H1 (cell line): ENCODE measurements around the gene UBE2H. TPM values are rescaled to one million over a fixed set of nuclear protein-coding genes. Genes with fewer than 3 reads are reported as not detected.

Source experiments
- CTCF ChIA-PET: fragments of 300-600 bp; sonication (Branson Sonifier 250); formaldehyde crosslinking; loops from one replicate; lab custom pipeline; 2021; ENCODE audit not compliant: partially characterized antibody; lab: Charles Lee
- POLR2A ChIA-PET: fragments of 300-600 bp; sonication (Branson Sonifier 250); formaldehyde crosslinking; loops from one replicate; lab custom pipeline; 2021; ENCODE audit warnings: inconsistent platforms; ENCODE audit not compliant: partially characterized antibody; lab: Charles Lee
- DNase-seq, 2 experiments: peaks; one replicate each; pipeline versions ENCODE4 v3.0.0 to v3.0.0-alpha.2; 2010 to 2022; ENCODE audit warnings: low spot score in 2 of 2, low read depth in 1 of 2, mixed read lengths in 1 of 2
- FAIRE-seq: peaks from 2 replicates; lab custom pipeline; 2011; peaks lifted over from hg19 to GRCh38; lab: Jason Lieb, UNC
- H2AFZ ChIP-seq: 2 replicates; pipeline ENCODE4 v1.8.1; 2012; ENCODE audit warnings: low read length, inconsistent platforms
- H2AK5ac ChIP-seq: 2 replicates; pipeline ENCODE4 v1.6.1; 2013; ENCODE audit warnings: low read depth, low read length
- H2BK120ac ChIP-seq: replicated peaks from 2 replicates; pipeline ENCODE3; 2013; ENCODE audit warnings: low read depth, low read length, inconsistent platforms
- H2BK12ac ChIP-seq: 2 replicates; pipeline ENCODE4 v1.6.1; 2013; ENCODE audit warnings: low read depth, low read length
- H2BK15ac ChIP-seq: 2 replicates; pipeline ENCODE4 v1.6.1; 2013; ENCODE audit warnings: low read length
- H2BK20ac ChIP-seq: 2 replicates; pipeline ENCODE4 v1.6.1; 2013; ENCODE audit warnings: low read length
- H2BK5ac ChIP-seq: 2 replicates; pipeline ENCODE4 v1.6.1; 2013; ENCODE audit warnings: low read depth, low read length
- H3K14ac ChIP-seq: 2 replicates; pipeline ENCODE4 v1.6.1; 2013; ENCODE audit warnings: inconsistent platforms; ENCODE audit not compliant: insufficient read length
- H3K18ac ChIP-seq: 2 replicates; pipeline ENCODE4 v1.6.1; 2013; ENCODE audit warnings: low read length; ENCODE audit errors: extremely low read depth
- H3K23ac ChIP-seq: 2 replicates; pipeline ENCODE4 v1.6.1; 2013; ENCODE audit warnings: inconsistent platforms; ENCODE audit not compliant: insufficient read length
- H3K23me2 ChIP-seq: 2 replicates; pipeline ENCODE4 v1.6.1; 2013; ENCODE audit warnings: low read depth, low read length
- H3K27ac ChIP-seq: 2 replicates; pipeline ENCODE4 v1.6.1; 2011; ENCODE audit warnings: low read depth, low read length, inconsistent platforms
- H3K27me3 ChIP-seq, 4 experiments: replicated peaks in 1 of 4; 1 replicate in 1 of 4; 2 replicates in 3 of 4; pipeline versions ENCODE4 v1.6.1 to v1.8.1; 2011 to 2013; ENCODE audit warnings: low read length in 3 of 4, mild to moderate bottlenecking in 3 of 4, inconsistent platforms in 2 of 4, mixed read lengths in 2 of 4, moderate library complexity in 1 of 4; ENCODE audit not compliant: control insufficient read depth in 3 of 4, insufficient read depth in 3 of 4; ENCODE audit errors: extremely low read depth in 1 of 4
- H3K36me3 ChIP-seq, 4 experiments: 2 replicates each; pipeline versions ENCODE4 v1.6.1 to v1.8.1; 2011 to 2013; ENCODE audit warnings: mild to moderate bottlenecking in 4 of 4, low read length in 3 of 4, moderate library complexity in 2 of 4, control low read depth in 1 of 4, inconsistent platforms in 1 of 4; ENCODE audit not compliant: insufficient read depth in 4 of 4, control insufficient read depth in 2 of 4
- H3K4ac ChIP-seq: replicated peaks from 2 replicates; pipeline ENCODE3; 2013; ENCODE audit warnings: low read length, low read depth, mixed read lengths, inconsistent platforms; ENCODE audit not compliant: insufficient read length
- H3K4me1 ChIP-seq, 4 experiments: replicated peaks in 1 of 4; 1 replicate in 1 of 4; 2 replicates in 3 of 4; pipeline versions ENCODE4 v1.6.1 to v1.8.1; 2011 to 2013; ENCODE audit warnings: low read length in 3 of 4, inconsistent platforms in 2 of 4, mixed read lengths in 1 of 4; ENCODE audit not compliant: insufficient read depth in 4 of 4, control insufficient read depth in 3 of 4
- H3K4me2 ChIP-seq, 2 experiments: 2 replicates each; pipeline versions ENCODE4 v1.6.1 to v1.8.1; 2011 to 2013; ENCODE audit warnings: low read depth in 2 of 2, low read length in 2 of 2, control low read depth in 1 of 2, inconsistent platforms in 1 of 2, mild to moderate bottlenecking in 1 of 2; ENCODE audit not compliant: insufficient read depth in 1 of 2
- H3K4me3 ChIP-seq, 4 experiments: fragments of 200-600, 300-600 bp in 1 of 4; sonication (generic), shearing (Covaris generic), sonication (Bioruptor Twin) in 1 of 4; 2 replicates each; pipeline versions ENCODE4 v1.5.1 to v1.8.1; 2011 to 2016; ENCODE audit warnings: low read length in 4 of 4, low read depth in 3 of 4, control low read depth in 2 of 4, inconsistent platforms in 2 of 4, mild to moderate bottlenecking in 2 of 4, mixed read lengths in 1 of 4, moderate library complexity in 1 of 4; ENCODE audit not compliant: insufficient read depth in 2 of 4; ENCODE audit errors: extremely low read depth in 1 of 4
- H3K56ac ChIP-seq: replicated peaks from 2 replicates; pipeline ENCODE3; 2013; ENCODE audit warnings: low read depth, mild to moderate bottlenecking, mixed read lengths, low read length, inconsistent platforms; ENCODE audit not compliant: insufficient read length
- H3K79me1 ChIP-seq: 2 replicates; pipeline ENCODE4 v1.6.1; 2013; ENCODE audit warnings: low read depth, low read length, control low read depth
- H3K79me2 ChIP-seq, 2 experiments: 2 replicates each; pipeline versions ENCODE4 v1.6.1 to v1.8.1; 2012 to 2013; ENCODE audit warnings: low read length in 2 of 2, mild to moderate bottlenecking in 2 of 2, inconsistent platforms in 1 of 2; ENCODE audit not compliant: insufficient read depth in 2 of 2, control insufficient read depth in 1 of 2
- H3K9ac ChIP-seq, 4 experiments: replicated peaks in 1 of 4; 1 replicate in 1 of 4; 2 replicates in 3 of 4; pipeline versions ENCODE4 v1.6.1 to v1.8.1; 2011 to 2013; ENCODE audit warnings: low read depth in 3 of 4, low read length in 3 of 4, control low read depth in 2 of 4, mild to moderate bottlenecking in 2 of 4, moderate library complexity in 2 of 4, inconsistent platforms in 1 of 4; ENCODE audit errors: extremely low read depth in 1 of 4
- H3K9me3 ChIP-seq, 2 experiments: 2 replicates each; pipeline versions ENCODE4 v1.6.1 to v1.8.1; 2012 to 2013; ENCODE audit warnings: mild to moderate bottlenecking in 2 of 2, moderate library complexity in 2 of 2, control low read depth in 1 of 2, inconsistent platforms in 1 of 2, low read depth in 1 of 2, low read length in 1 of 2, mixed read lengths in 1 of 2; ENCODE audit not compliant: insufficient read depth in 2 of 2
- H4K20me1 ChIP-seq, 2 experiments: replicated peaks in 1 of 2; 2 replicates each; pipeline versions ENCODE3 to v1.8.1; 2011 to 2013; ENCODE audit warnings: inconsistent platforms in 2 of 2, low read length in 2 of 2, mild to moderate bottlenecking in 1 of 2; ENCODE audit not compliant: insufficient read depth in 2 of 2, control insufficient read depth in 1 of 2
- H4K5ac ChIP-seq: 2 replicates; pipeline ENCODE4 v1.6.1; 2013; ENCODE audit warnings: low read length, low read depth, mixed read lengths, inconsistent platforms; ENCODE audit not compliant: insufficient read length
- H4K8ac ChIP-seq: 2 replicates; pipeline ENCODE4 v1.8.0; 2013; ENCODE audit warnings: mild to moderate bottlenecking, moderate library complexity, low read length, inconsistent platforms; ENCODE audit not compliant: insufficient read depth; ENCODE audit errors: extremely low read depth
- H4K91ac ChIP-seq: replicated peaks from 2 replicates; pipeline ENCODE3; 2013; ENCODE audit warnings: low read length, mixed read lengths, inconsistent platforms; ENCODE audit not compliant: insufficient read length
- ASH2L ChIP-seq: fragments of 200-600, 300-600 bp; sonication (generic); IDR thresholded peaks from one replicate; pipeline ENCODE4 v1.7.1; 2017; ENCODE audit warnings: low read length
- CHD1 ChIP-seq: IDR thresholded peaks from 2 replicates; pipeline ENCODE4 v1.6.1; 2012; ENCODE audit warnings: low read depth, low read length, improper control_type of control experiment
- CTCF ChIP-seq, 3 experiments: IDR thresholded peaks; 1 replicate in 2 of 3; 2 replicates in 1 of 3; pipeline versions ENCODE4 v1.5.1 to v1.6.1; 2011; ENCODE audit warnings: low read length in 3 of 3, mild to moderate bottlenecking in 3 of 3, inconsistent platforms in 2 of 3, low read depth in 1 of 3, moderate library complexity in 1 of 3; ENCODE audit not compliant: insufficient read depth in 1 of 3; ENCODE audit errors: control extremely low read depth in 1 of 3
- EP300 ChIP-seq, 2 experiments: IDR thresholded peaks; 1 replicate in 1 of 2; 2 replicates in 1 of 2; pipeline ENCODE4 v1.6.1; 2011 to 2012; ENCODE audit warnings: low read depth in 2 of 2, low read length in 2 of 2, mild to moderate bottlenecking in 2 of 2, borderline replicate concordance in 1 of 2, inconsistent platforms in 1 of 2, moderate library complexity in 1 of 2
- HDAC2 ChIP-seq, 2 experiments: fragments of 300-600 bp in 1 of 2; sonication (generic) in 1 of 2; IDR thresholded peaks; 2 replicates each; pipeline ENCODE4 v1.6.1; 2011 to 2012; ENCODE audit warnings: low read depth in 2 of 2, low read length in 2 of 2, mild to moderate bottlenecking in 2 of 2, moderate library complexity in 2 of 2, borderline replicate concordance in 1 of 2, inconsistent platforms in 1 of 2
- KDM1A ChIP-seq: fragments of 200-600, 300-600 bp; sonication (generic); IDR thresholded peaks from 2 replicates; pipeline ENCODE4 v1.7.1; 2016; ENCODE audit warnings: mild to moderate bottlenecking, low read length, borderline replicate concordance
- KDM4A ChIP-seq: IDR thresholded peaks from one replicate; pipeline ENCODE4 v1.7.1; 2012; ENCODE audit warnings: low read depth, mild to moderate bottlenecking, moderate library complexity, low read length, inconsistent platforms; ENCODE audit not compliant: severe bottlenecking
- NANOG ChIP-seq: IDR thresholded peaks from 2 replicates; pipeline ENCODE4 v1.6.1; 2011; ENCODE audit warnings: low read length, low read depth, mild to moderate bottlenecking, inconsistent platforms; ENCODE audit not compliant: insufficient read depth, poor library complexity, severe bottlenecking
- WGBS, 2 experiments: shearing (Covaris generic) in 1 of 2; methylation state at CpG; one replicate each; pipeline versions ENCODE4 v1.1.6 to v1.1.7; 2013 to 2015; ENCODE audit warnings: low lambda C conversion rate in 2 of 2, mixed read lengths in 2 of 2, inconsistent platforms in 1 of 2, low coverage in 1 of 2, missing lambda C conversion rate in 1 of 2; ENCODE audit not compliant: insufficient replicate concordance in 2 of 2, insufficient coverage in 1 of 2, insufficient read length in 1 of 2; ENCODE audit errors: extremely low coverage in 1 of 2, missing lambda C conversion rate in 1 of 2; 5-methylcytosine and 5-hydroxymethylcytosine counted together
- polyA plus RNA-seq, 7 experiments: library from polyadenylated mRNA; depleted of rRNA in 3 of 7; stranded (reverse) in 5 of 7; unstranded in 2 of 7; fragments of >200 nt in 5 of 7; fragments of 200-250 nt in 2 of 7; gene quantifications; 1 replicate in 5 of 7; 2 replicates in 1 of 7; 4 replicates in 1 of 7; pipeline versions ENCODE4 v1.2.1 to v1.2.3, GENCODE V29; 2011 to 2013; ENCODE audit warnings: missing spikeins in 2 of 7, mixed read lengths in 2 of 7
- total RNA-seq: library from RNA; stranded (reverse); fragmentation: NEBNext Ultra II Directional; extraction: Animal tissue kit (Norgen Biotek cat#: 25700); gene quantifications from 2 replicates; pipeline ENCODE4 v1.2.1, GENCODE V29; 2021

The UBE2H gene
- total and polyA plus RNA-seq, 2 of the 8 experiments (the other 6 are each of a cell fraction or from before 2014, with no cell fraction given) = 30.6 to 62.2 TPM

- peaks cover 0 to 72% of the 10 kb centered on the region in 2 experiments; a peak in 3 of 4 replicates for H3K79me2 ChIP-seq
Measured at GRCh38 chr7:129903935-129904334, 48.8 kb downstream of the UBE2H start.

More at GRCh38 chr7:129903935-129904334, 48.8 kb downstream of the UBE2H start:
- Histone ChIP-seq H2BK20ac (no peak overlapping the region), H2BK12ac (no peak overlapping the region), H4K8ac (no peak overlapping the region), H3K4me3 (no peak overlapping the region), H3K56ac (no peak overlapping the region), H3K79me1 (no peaks in the 10 kb centered on the region; the same call in 1 of the 2 replicates), H3K23ac (no peak overlapping the region), H3K14ac (no peak overlapping the region), H2AK5ac (no peak overlapping the region), H3K4me1 (peaks cover 0 to 1% (median under 1%) of the 10 kb centered on the region in 4 experiments; a peak in 4 of 7 replicates), H3K9ac (no peak overlapping the region), H2BK5ac (no peak overlapping the region), H2BK120ac (no peak overlapping the region), H3K9me3 (no peaks in the 10 kb centered on the region), H4K20me1 (peaks cover 0 to 3% of the 10 kb centered on the region in 2 experiments), H4K5ac (no peak overlapping the region), H3K18ac (no peak overlapping the region), H2BK15ac (no peak overlapping the region), H3K23me2 (no peaks in the 10 kb centered on the region), H3K4me2 (no peak overlapping the region), H2AFZ (no peak overlapping the region), H3K27ac (no peak overlapping the region), H3K4ac (no peak overlapping the region), H3K27me3 (no peaks in the 10 kb centered on the region), H4K91ac (no peak overlapping the region), H3K36me3 (peaks cover 0 to 7% (median 0%) of the 10 kb centered on the region in 4 experiments; a peak in 1 of 8 replicates)
- FAIRE-seq (no peak), DNase-seq (no peak)
- 94% methylated on average over 5 of the region's 5 CpGs; no CpG with 5 or more reads in 1 of the 2 experiments for WGBS, 2 experiments
- TF ChIP-seq ASH2L (no peak), KDM4A (no peak), HDAC2 (IDR thresholded peaks at IDR 0.05; ENCODE audit: borderline replicate concordance in 1 of 2, low read depth in 2 of 2, low read length in 2 of 2) (no peak), EP300 (IDR thresholded peaks at IDR 0.05; ENCODE audit: borderline replicate concordance in 1 of 2, low read depth in 2 of 2, low read length in 2 of 2) (no peak), CHD1 (no peak), NANOG (no peak), CTCF (IDR thresholded peaks at IDR 0.05; ENCODE audit: control extremely low read depth in 1 of 3, insufficient read depth in 1 of 3, low read depth in 1 of 3, low read length in 3 of 3) (no peak), KDM1A (no peak)
- ChIA-PET CTCF (interaction anchor here (0.6 to 2.3 kb wide), 5 partner anchors 12 to 107 kb away, joined by 3 to 7 read pairs (median 3); no protein-coding TSS in a partner anchor), POLR2A (interaction anchor here (1.1 to 1.6 kb wide), 5 partner anchors 9 to 26 kb away, joined by 3 to 4 read pairs (median 3); no protein-coding TSS in a partner anchor)
